Measurements from ENCODE around the gene SMOC1.

The SMOC1 gene

DNA sequence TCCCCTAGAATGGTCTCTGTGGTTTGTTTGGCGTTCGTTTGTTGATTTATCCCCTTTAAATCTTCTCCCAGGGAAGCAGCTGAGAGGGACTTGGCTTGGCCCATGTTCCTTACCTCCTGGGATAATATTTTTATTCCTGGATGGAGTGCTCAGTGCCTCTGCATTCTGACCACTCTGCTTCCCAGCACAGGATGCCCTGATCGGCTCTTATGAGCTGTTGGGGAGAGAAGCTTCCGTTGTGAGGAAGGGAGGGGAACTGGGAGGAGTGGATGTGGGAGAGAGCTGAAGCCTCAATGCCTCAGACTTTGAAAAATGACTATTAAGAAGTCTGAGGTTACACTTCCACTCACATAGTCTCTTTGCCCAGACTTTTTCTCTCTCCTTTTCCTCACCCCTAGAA is 114.8 kb downstream of the SMOC1 start:
- no peak for DNase-seq (ENCODE audit: low spot score)
- Histone ChIP-seq H2AK5ac (ENCODE audit: low read depth, low read length) (no peak overlapping the region), H3K27me3 (ENCODE audit: control insufficient read depth in 3 of 3, insufficient read depth in 3 of 3, low read depth in 1 of 3, low read length in 3 of 3) (no peaks in the 10 kb centered on the region), H3K14ac (ENCODE audit: low read length) (no peak overlapping the region), H2BK120ac (ENCODE audit: low read depth, low read length) (no peak overlapping the region), H3K4me1 (ENCODE audit: control insufficient read depth in 2 of 2, insufficient read depth in 1 of 2, low read depth in 1 of 2, low read length in 2 of 2) (peaks cover 11 to 22% of the 10 kb centered on the region in 2 donors), H2BK15ac (ENCODE audit: low read length) (no peak overlapping the region), H4K91ac (ENCODE audit: low read depth, low read length, poor library complexity) (no peak overlapping the region), H3K9me3 (replicated peaks in 1 of 2; ENCODE audit: control insufficient read depth in 2 of 2, insufficient read depth in 1 of 2, low read depth in 1 of 2, low read length in 2 of 2) (peaks cover 0 to 3% of the 10 kb centered on the region in 2 donors), H3K4ac (ENCODE audit: low read length) (no peak overlapping the region), H3K18ac (ENCODE audit: low read length) (peak overlapping the region; percentile 34), H3K4me3 (ENCODE audit: low read length in 2 of 2) (no peak overlapping the region), H2AFZ (ENCODE audit: low read length) (no peak overlapping the region), H3K36me3 (replicated peaks in 1 of 2; ENCODE audit: control insufficient read depth in 2 of 2, insufficient read depth in 2 of 2, low read length in 2 of 2) (peaks cover 25 to 65% of the 10 kb centered on the region in 2 donors), H3K79me1 (ENCODE audit: low read depth, low read length) (no peaks in the 10 kb centered on the region), H3K9ac (ENCODE audit: low read depth, low read length, poor library complexity) (no peak overlapping the region), H3K27ac (replicated peaks; ENCODE audit: low read length) (no peak overlapping the region), H2BK12ac (ENCODE audit: low read length) (no peak overlapping the region), H3K4me2 (ENCODE audit: insufficient read depth, low read length, poor library complexity, severe bottlenecking) (no peak overlapping the region), H3K23ac (ENCODE audit: low read depth, low read length, poor library complexity) (no peak overlapping the region), H2BK5ac (ENCODE audit: low read length) (no peak overlapping the region), H4K8ac (ENCODE audit: low read depth, low read length) (no peak overlapping the region)
- no CpG with 5 or more reads among the region's 4 CpGs for WGBS, 2 donors (ENCODE audit: extremely low coverage in 2 of 2, insufficient read length in 2 of 2, insufficient replicate concordance in 1 of 2)

DNA sequence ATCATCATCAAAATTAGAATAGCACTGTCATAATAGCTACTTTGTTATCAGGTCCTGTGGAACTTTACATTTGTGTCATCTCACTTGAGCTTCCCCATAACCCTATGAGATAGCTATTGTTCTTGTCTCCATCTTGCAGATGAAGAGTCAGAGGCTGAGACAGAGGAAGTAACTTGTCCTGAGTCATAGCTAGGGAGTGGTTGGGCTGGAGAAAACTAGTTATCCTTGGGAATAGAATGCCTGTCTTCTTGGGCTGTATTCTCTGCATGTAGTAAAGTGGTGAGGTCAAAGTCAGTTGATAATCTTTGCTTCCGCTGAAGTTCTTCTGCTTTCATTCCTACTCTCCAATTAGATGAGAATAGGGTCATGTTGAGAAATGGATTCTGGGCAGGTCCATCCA is 117.0 kb downstream of the SMOC1 start:
- no CpG with 5 or more reads among the region's 1 CpG for WGBS, 2 donors (ENCODE audit: extremely low coverage in 2 of 2, insufficient read length in 2 of 2, insufficient replicate concordance in 1 of 2)
- no peak overlapping the region for H3K4ac ChIP-seq (ENCODE audit: low read length)

DNA sequence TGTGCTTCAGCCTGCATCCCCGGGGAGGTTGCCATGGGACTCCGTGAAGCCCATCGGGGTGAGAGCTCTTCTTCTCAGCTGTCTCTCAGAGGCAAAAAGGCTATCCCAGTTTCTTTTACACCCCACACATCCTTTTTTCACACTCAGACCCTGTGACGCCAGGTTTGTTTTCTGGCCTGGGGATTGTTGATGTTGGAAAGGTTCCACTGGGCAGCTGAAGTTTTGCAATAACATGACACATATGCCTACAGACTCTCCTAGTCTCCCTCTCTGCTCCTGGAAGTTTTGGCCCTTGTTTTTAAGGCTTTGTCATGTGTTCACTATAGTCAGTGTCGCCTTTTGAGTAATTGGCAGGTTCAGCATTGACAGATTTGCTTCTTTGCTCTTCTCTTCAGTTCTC is 118.6 kb downstream of the SMOC1 start:
- Histone ChIP-seq H3K4ac (ENCODE audit: low read length) (no peak overlapping the region), H3K4me3 (ENCODE audit: low read length in 2 of 2) (no peak overlapping the region), H3K27ac (replicated peaks; ENCODE audit: low read length) (no peak overlapping the region), H3K14ac (ENCODE audit: low read length) (no peak overlapping the region), H3K27me3 (ENCODE audit: control insufficient read depth in 3 of 3, insufficient read depth in 3 of 3, low read depth in 1 of 3, low read length in 3 of 3) (no peaks in the 10 kb centered on the region), H2BK120ac (ENCODE audit: low read depth, low read length) (no peak overlapping the region), H3K23ac (ENCODE audit: low read depth, low read length, poor library complexity) (no peak overlapping the region), H2BK12ac (ENCODE audit: low read length) (no peak overlapping the region), H3K4me2 (ENCODE audit: insufficient read depth, low read length, poor library complexity, severe bottlenecking) (no peak overlapping the region), H3K9me3 (replicated peaks in 1 of 2; ENCODE audit: control insufficient read depth in 2 of 2, insufficient read depth in 1 of 2, low read depth in 1 of 2, low read length in 2 of 2) (peaks cover 0 to 3% of the 10 kb centered on the region in 2 donors), H3K36me3 (replicated peaks in 1 of 2; ENCODE audit: control insufficient read depth in 2 of 2, insufficient read depth in 2 of 2, low read length in 2 of 2) (peaks cover 36 to 96% of the 10 kb centered on the region in 2 donors), H4K8ac (ENCODE audit: low read depth, low read length) (no peak overlapping the region), H2BK15ac (ENCODE audit: low read length) (no peak overlapping the region), H2AK5ac (ENCODE audit: low read depth, low read length) (no peak overlapping the region), H3K4me1 (ENCODE audit: control insufficient read depth in 2 of 2, insufficient read depth in 1 of 2, low read depth in 1 of 2, low read length in 2 of 2) (peaks cover 0 to 6% of the 10 kb centered on the region in 2 donors), H3K79me1 (ENCODE audit: low read depth, low read length) (no peaks in the 10 kb centered on the region), H2AFZ (ENCODE audit: low read length) (no peak overlapping the region), H4K91ac (ENCODE audit: low read depth, low read length, poor library complexity) (no peak overlapping the region), H3K18ac (ENCODE audit: low read length) (no peak overlapping the region), H2BK5ac (ENCODE audit: low read length) (no peak overlapping the region), H3K9ac (ENCODE audit: low read depth, low read length, poor library complexity) (no peak overlapping the region)
- no peak for DNase-seq (ENCODE audit: low spot score)
- no CpG with 5 or more reads among the region's 5 CpGs for WGBS, 2 donors (ENCODE audit: extremely low coverage in 2 of 2, insufficient read length in 2 of 2, insufficient replicate concordance in 1 of 2)

More for the DNA sequence above, 117.0 kb downstream of the SMOC1 start:
- Histone ChIP-seq H3K4me3 (ENCODE audit: low read length in 2 of 2) (no peak overlapping the region), H3K36me3 (replicated peaks in 1 of 2; ENCODE audit: control insufficient read depth in 2 of 2, insufficient read depth in 2 of 2, low read length in 2 of 2) (peaks cover 37 to 87% of the 10 kb centered on the region in 2 donors), H4K8ac (ENCODE audit: low read depth, low read length) (no peak overlapping the region), H2BK120ac (ENCODE audit: low read depth, low read length) (no peak overlapping the region), H3K27ac (replicated peaks; ENCODE audit: low read length) (no peak overlapping the region), H4K91ac (ENCODE audit: low read depth, low read length, poor library complexity) (no peak overlapping the region), H3K9ac (ENCODE audit: low read depth, low read length, poor library complexity) (no peak overlapping the region), H2BK12ac (ENCODE audit: low read length) (no peak overlapping the region), H3K4me1 (ENCODE audit: control insufficient read depth in 2 of 2, insufficient read depth in 1 of 2, low read depth in 1 of 2, low read length in 2 of 2) (peaks cover 0 to 10% of the 10 kb centered on the region in 2 donors), H2BK5ac (ENCODE audit: low read length) (no peak overlapping the region), H3K9me3 (replicated peaks in 1 of 2; ENCODE audit: control insufficient read depth in 2 of 2, insufficient read depth in 1 of 2, low read depth in 1 of 2, low read length in 2 of 2) (peaks cover 0 to 3% of the 10 kb centered on the region in 2 donors), H3K23ac (ENCODE audit: low read depth, low read length, poor library complexity) (no peak overlapping the region), H3K27me3 (ENCODE audit: control insufficient read depth in 3 of 3, insufficient read depth in 3 of 3, low read depth in 1 of 3, low read length in 3 of 3) (no peaks in the 10 kb centered on the region), H2AK5ac (ENCODE audit: low read depth, low read length) (no peak overlapping the region), H3K18ac (ENCODE audit: low read length) (no peak overlapping the region), H2BK15ac (ENCODE audit: low read length) (no peak overlapping the region), H3K14ac (ENCODE audit: low read length) (no peak overlapping the region), H3K4me2 (ENCODE audit: insufficient read depth, low read length, poor library complexity, severe bottlenecking) (no peak overlapping the region), H2AFZ (ENCODE audit: low read length) (no peak overlapping the region), H3K79me1 (ENCODE audit: low read depth, low read length) (no peaks in the 10 kb centered on the region)
- no peak for DNase-seq (ENCODE audit: low spot score)

GRCh38 chr14:69999261-69999674 is 120.1 kb downstream of the SMOC1 start:
- H2BK15ac ChIP-seq (ENCODE audit: low read length), result no peak overlapping the region
- peak overlapping the region; percentile 21 for H3K18ac ChIP-seq (ENCODE audit: low read length)
- no peak overlapping the region for H2AFZ ChIP-seq (ENCODE audit: low read length)
- no peak overlapping the region for H3K23ac ChIP-seq (ENCODE audit: low read depth, low read length, poor library complexity)
- no peak overlapping the region for H2AK5ac ChIP-seq (ENCODE audit: low read depth, low read length)
- no peak overlapping the region for H4K91ac ChIP-seq (ENCODE audit: low read depth, low read length, poor library complexity)
- no peaks in the 10 kb centered on the region for H3K79me1 ChIP-seq (ENCODE audit: low read depth, low read length)
- no peak overlapping the region for H2BK120ac ChIP-seq (ENCODE audit: low read depth, low read length)
- H3K4me2 ChIP-seq (ENCODE audit: insufficient read depth, low read length, poor library complexity, severe bottlenecking), result no peak overlapping the region
- H3K9me3 ChIP-seq (replicated peaks in 1 of 2; ENCODE audit: control insufficient read depth in 2 of 2, insufficient read depth in 1 of 2, low read depth in 1 of 2, low read length in 2 of 2), result peaks cover 0 to 3% of the 10 kb centered on the region in 2 donors
- DNase-seq (ENCODE audit: low spot score), result no peak
- no peak overlapping the region for H3K9ac ChIP-seq (ENCODE audit: low read depth, low read length, poor library complexity)
- no CpG with 5 or more reads among the region's 10 CpGs for WGBS, 2 donors (ENCODE audit: extremely low coverage in 2 of 2, insufficient read length in 2 of 2, insufficient replicate concordance in 1 of 2)
- no peak overlapping the region for H3K4me3 ChIP-seq (ENCODE audit: low read length in 2 of 2)
- no peak overlapping the region for H2BK12ac ChIP-seq (ENCODE audit: low read length)
- no peaks in the 10 kb centered on the region for H3K27me3 ChIP-seq (ENCODE audit: control insufficient read depth in 3 of 3, insufficient read depth in 3 of 3, low read depth in 1 of 3, low read length in 3 of 3)
- no peak overlapping the region for H4K8ac ChIP-seq (ENCODE audit: low read depth, low read length)
- H3K27ac ChIP-seq (replicated peaks; ENCODE audit: low read length), result no peak overlapping the region
- no peak overlapping the region for H3K14ac ChIP-seq (ENCODE audit: low read length)
- no peak overlapping the region for H2BK5ac ChIP-seq (ENCODE audit: low read length)
- peaks cover 0 to 6% of the 10 kb centered on the region in 2 donors for H3K4me1 ChIP-seq (ENCODE audit: control insufficient read depth in 2 of 2, insufficient read depth in 1 of 2, low read depth in 1 of 2, low read length in 2 of 2)
- H3K36me3 ChIP-seq (replicated peaks in 1 of 2; ENCODE audit: control insufficient read depth in 2 of 2, insufficient read depth in 2 of 2, low read length in 2 of 2), result peaks cover 35 to 99% of the 10 kb centered on the region in 2 donors
- no peak overlapping the region for H3K4ac ChIP-seq (ENCODE audit: low read length)

Measured in neuronal stem cell (in vitro differentiated cells).